Kidney (tissue), 14 donors: ENCODE data around the gene TLE3. TPM values are rescaled to one million over a fixed set of nuclear protein-coding genes. Genes with fewer than 3 reads are reported as not detected.

Source experiments
- DNase-seq, 5 donors: peaks; one replicate each; pipeline ENCODE4 v3.0.0-alpha.2; 2013 to 2020
- FAIRE-seq: peaks from 2 replicates; lab custom pipeline; 2012; peaks lifted over from hg19 to GRCh38; lab: Jason Lieb, UNC
- H3K27ac ChIP-seq, 2 donors: one replicate each; pipeline ENCODE4 v1.7.0; 2013; ENCODE audit warnings: low read depth in 2 of 2, low read length in 2 of 2, inconsistent platforms in 1 of 2
- H3K27me3 ChIP-seq: one replicate; pipeline ENCODE4 v1.7.1; 2013; ENCODE audit warnings: low read length, inconsistent platforms; ENCODE audit not compliant: control insufficient read depth, insufficient read depth
- H3K36me3 ChIP-seq, 3 donors: one replicate each; pipeline versions ENCODE4 v1.7.0 to v1.7.1; 2013; ENCODE audit warnings: low read length in 3 of 3, control low read depth in 1 of 3, inconsistent platforms in 1 of 3; ENCODE audit not compliant: insufficient read depth in 3 of 3, control insufficient read depth in 2 of 3
- H3K4me1 ChIP-seq, 3 donors: one replicate each; pipeline versions ENCODE4 v1.7.0 to v1.7.1; 2013; ENCODE audit warnings: low read length in 3 of 3, inconsistent platforms in 1 of 3, low read depth in 1 of 3; ENCODE audit not compliant: control insufficient read depth in 2 of 3, insufficient read depth in 2 of 3
- H3K4me3 ChIP-seq, 3 donors: one replicate each; pipeline versions ENCODE4 v1.7.0 to v1.8.1; 2013; ENCODE audit warnings: low read length in 3 of 3, control low read depth in 1 of 3, inconsistent platforms in 1 of 3
- H3K9ac ChIP-seq, 3 donors: one replicate each; pipeline versions ENCODE4 v1.7.0 to v1.7.1; 2013; ENCODE audit warnings: low read length in 3 of 3, control low read depth in 1 of 3, inconsistent platforms in 1 of 3
- H3K9me3 ChIP-seq, 3 donors: one replicate each; pipeline versions ENCODE4 v1.7.0 to v1.7.1; 2013; ENCODE audit warnings: low read length in 3 of 3, control low read depth in 1 of 3, inconsistent platforms in 1 of 3; ENCODE audit not compliant: control insufficient read depth in 2 of 3, insufficient read depth in 1 of 3
- CTCF ChIP-seq: IDR thresholded peaks from 3 replicates; pipeline ENCODE4 v1.5.1; 2012; ENCODE audit warnings: mild to moderate bottlenecking, moderate library complexity, borderline replicate concordance; ENCODE audit not compliant: insufficient read depth; ENCODE audit errors: extremely low read depth
- intact Hi-C: fragments of 100-400 bp; cut with DNase I; formaldehyde crosslinking; loops from one replicate; pipeline ENCODE4 v1.11.1; 2022
- polyA plus RNA-seq: library from polyadenylated mRNA; stranded (reverse); fragments of 350-450 nt; fragmentation: Illumina TruSeq; extraction: RNeasy Lipid Tissue Mini Kit (QIAGEN cat#74804); gene quantifications from one replicate; pipeline ENCODE4 v1.2.3, GENCODE V29; 2014; ENCODE audit warnings: low read depth, low replicate concordance; ENCODE audit not compliant: insufficient read depth
- total RNA-seq: library from RNA; stranded (reverse); fragmentation: NEBNext Ultra II Directional; extraction: Animal tissue kit (Norgen Biotek cat#: 25700); gene quantifications from one replicate; pipeline ENCODE4 v1.2.1, GENCODE V29; 2021
- donor health status: control.
- donor health status: control.
- donor health status: control.
- donor health status: control.
- donor health status: control.
- donor health status: DM: yes; HTN: yes; CAD: no.
- donor health status: Normal renal cell carcinoma (clear cell type).

The TLE3 gene
- total and polyA plus RNA-seq, 2 donors from 2014 or later: 10.3 to 71.7 TPM

GRCh38 chr15:70018646-70019600, 78.8 kb downstream of the TLE3 start:
- Histone ChIP-seq H3K27ac (no peak overlapping the region), H3K4me3 (no peak overlapping the region), H3K36me3 (no peaks in the 10 kb centered on the region), H3K9me3 (no peaks in the 10 kb centered on the region), H3K27me3 (no peaks in the 10 kb centered on the region), H3K9ac (no peak overlapping the region), H3K4me1 (no peaks in the 10 kb centered on the region)
- no peak for TF ChIP-seq CTCF
- peak in 1 of 5 donors; percentile 31 for DNase-seq
- intact Hi-C loops: no loop called here
- no peak for FAIRE-seq

- no peaks in the 10 kb centered on the region for H3K36me3 ChIP-seq
- H3K9ac ChIP-seq: no peak overlapping the region
- no peak overlapping the region for H3K27ac ChIP-seq
- no peak overlapping the region for H3K4me3 ChIP-seq
- no peaks in the 10 kb centered on the region for H3K9me3 ChIP-seq
- no peak for TF ChIP-seq CTCF
- H3K27me3 ChIP-seq: no peaks in the 10 kb centered on the region
- FAIRE-seq: no peak
- DNase-seq: no peak
- no peaks in the 10 kb centered on the region for H3K4me1 ChIP-seq
- intact Hi-C loops: no loop called here
These were observed 79.9 kb downstream of the TLE3 start for GRCh38 chr15:70017801-70018200.

- Histone ChIP-seq H3K27ac (no peak overlapping the region), H3K9me3 (no peaks in the 10 kb centered on the region), H3K4me1 (no peaks in the 10 kb centered on the region), H3K4me3 (no peak overlapping the region), H3K27me3 (no peaks in the 10 kb centered on the region), H3K9ac (no peak overlapping the region), H3K36me3 (no peaks in the 10 kb centered on the region)
- FAIRE-seq (no peak), DNase-seq (no peak)
- intact Hi-C loops: no loop called here
- no peak for TF ChIP-seq CTCF
These were observed 80.7 kb downstream of the TLE3 start for GRCh38 chr15:70017025-70017424.
